ENCODE measurements around the gene RET.

DNA sequence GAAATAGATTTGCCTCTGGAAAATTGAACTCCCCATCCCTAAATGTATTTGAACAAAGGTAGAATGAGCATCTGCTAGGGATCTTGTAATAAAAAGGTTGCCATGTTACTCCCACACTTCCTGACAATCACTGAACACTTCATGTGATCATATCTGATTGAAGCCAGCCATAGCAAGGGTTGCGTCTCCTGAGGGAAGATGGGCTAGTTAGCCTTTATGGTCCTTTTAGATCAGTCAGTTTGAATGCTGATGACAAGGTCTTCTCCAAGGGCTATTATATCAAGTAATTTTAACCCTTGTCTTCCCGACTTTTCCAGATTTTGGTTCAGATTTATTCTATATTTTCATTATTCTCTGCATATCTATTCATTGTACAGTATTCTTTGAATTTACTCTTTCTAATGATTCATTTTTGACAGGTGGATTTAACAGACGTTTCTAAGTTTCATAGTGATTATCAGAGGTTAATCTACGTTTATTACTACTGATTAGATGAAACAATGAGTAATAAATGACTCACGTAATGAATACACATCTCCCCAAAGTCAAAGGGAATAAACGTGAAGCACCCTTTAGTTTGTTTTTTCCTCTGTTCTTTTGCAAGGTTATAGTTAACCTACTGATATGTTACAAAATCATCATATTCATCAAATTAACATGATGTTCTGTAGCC lies 89.5 kb downstream of the RET start:
- TF ChIP-seq CTCF (IDR thresholded peaks at IDR 0.05) (no peak), POLR2AphosphoS5 (IDR thresholded peaks at IDR 0.05) (no peak), POLR2A (IDR thresholded peaks at IDR 0.05) (no peak)
